Panc1 (cell line): Measurements from ENCODE around the gene OTOP2. TPM values are rescaled to one million over a fixed set of nuclear protein-coding genes. Genes with fewer than 3 reads are reported as not detected.
A peak's percentile ranks its signal among the peaks of the same experiment; 100 is the strongest.

Source experiments
- ATAC-seq: fragments of 200-7000 bp; cut with Tn5 transposase; 2 replicates; pipeline ENCODE4 v1.9.1; 2020; ENCODE audit warnings: mild to moderate bottlenecking, moderate library complexity
- BruUV-seq: library from RNA; stranded (reverse); fragments of 400-500 nt; replicated peaks from 2 replicates; lab custom pipeline; 2021; lab: Mats Ljungman, UMichigan
- CTCF ChIA-PET: fragments of 300-600 bp; sonication (Branson Sonifier 250); formaldehyde crosslinking; loops from one replicate; lab custom pipeline; 2022; ENCODE audit warnings: antibody characterized with exemption; lab: Charles Lee
- POLR2A ChIA-PET: fragments of 300-600 bp; sonication (Branson Sonifier 250); formaldehyde crosslinking; loops from one replicate; lab custom pipeline; 2022; ENCODE audit warnings: antibody characterized with exemption; lab: Charles Lee
- DNase-seq: peaks from one replicate; pipeline ENCODE4 v3.0.0-alpha.2; 2010; ENCODE audit warnings: low read depth, low spot score
- H3K27ac ChIP-seq: 2 replicates; pipeline ENCODE4 v1.5.1; 2011; ENCODE audit warnings: mild to moderate bottlenecking, low read length, inconsistent platforms
- H3K27me3 ChIP-seq: fragments of 200-500 bp; sonication (Bioruptor generic); 2 replicates; pipeline ENCODE4 v1.6.0; 2014; ENCODE audit warnings: low read length, inconsistent platforms; ENCODE audit not compliant: control insufficient read depth, insufficient read depth
- H3K36me3 ChIP-seq: fragments of 200-500 bp; sonication (Bioruptor generic); 2 replicates; pipeline ENCODE4 v1.5.1; 2014; ENCODE audit warnings: inconsistent platforms, mild to moderate bottlenecking, low read length, moderate library complexity; ENCODE audit not compliant: control insufficient read depth, insufficient read depth
- H3K4me1 ChIP-seq: 2 replicates; pipeline ENCODE4 v1.5.1; 2011; ENCODE audit warnings: inconsistent platforms, mild to moderate bottlenecking, low read length, moderate library complexity; ENCODE audit not compliant: control insufficient read depth, insufficient read depth
- H3K4me3 ChIP-seq, 2 experiments: 2 replicates each; pipeline ENCODE4 v1.5.1; 2011 to 2012; ENCODE audit warnings: low read depth in 2 of 2, low read length in 2 of 2, mild to moderate bottlenecking in 2 of 2, inconsistent platforms in 1 of 2, moderate library complexity in 1 of 2
- H3K9me3 ChIP-seq: fragments of 200-500 bp; sonication (Bioruptor generic); 2 replicates; pipeline ENCODE4 v1.5.1; 2014; ENCODE audit warnings: low read depth, mild to moderate bottlenecking, inconsistent platforms, low read length, moderate library complexity; ENCODE audit not compliant: control insufficient read depth, insufficient read depth
- CTCF ChIP-seq: fragments of 450-650 bp; IDR thresholded peaks from 2 replicates; pipeline ENCODE4 v1.5.1; 2017; ENCODE audit warnings: mild to moderate bottlenecking
- POLR2AphosphoS5 ChIP-seq: IDR thresholded peaks from 2 replicates; pipeline ENCODE4 v1.6.1; 2012; ENCODE audit warnings: mild to moderate bottlenecking, low read depth, low read length, moderate library complexity
- SIN3A ChIP-seq: IDR thresholded peaks from 2 replicates; pipeline ENCODE4 v1.6.1; 2012; ENCODE audit warnings: low read depth, mild to moderate bottlenecking, low read length, moderate library complexity, borderline replicate concordance; ENCODE audit not compliant: insufficient read depth
- TCF7L2 ChIP-seq: IDR thresholded peaks from 2 replicates; pipeline ENCODE4 v1.6.1; 2011; ENCODE audit warnings: mild to moderate bottlenecking, low read depth, low read length, inconsistent platforms
- in situ Hi-C: cut with HindIII; loops from 2 replicates; pipeline ENCODE4 v1.10.0; 2016; ENCODE audit warnings: low sequenced_read_pairs, low pct_unique_long_range_greater_than_20kb
- intact Hi-C: fragments of 100-400 bp; cut with micrococcal nuclease; formaldehyde crosslinking; loops from one replicate; pipeline ENCODE4 v1.10.0; 2022; ENCODE audit not compliant: unreplicated experiment
- total RNA-seq: library from RNA; stranded (reverse); gene quantifications from one replicate; pipeline ENCODE4 v1.2.1, GENCODE V29; 2021; ENCODE audit not compliant: unreplicated experiment
- TF ChIP-seq, protein P1 (sequence below), 2 experiments: IDR thresholded peaks; 2 replicates each; pipeline ENCODE4 v1.6.1; 2011 to 2012; ENCODE audit warnings: low read depth in 2 of 2, control low read depth in 1 of 2, low read length in 1 of 2, mild to moderate bottlenecking in 1 of 2, moderate library complexity in 1 of 2; ENCODE audit not compliant: insufficient read depth in 1 of 2

The OTOP2 gene
- total RNA-seq, 1 experiment from 2014 or later, result not detected

- DNase-seq (no peak), ATAC-seq (peak; percentile 27; the same call in 1 of the 2 replicates)
- Histone ChIP-seq H3K9me3 (no peaks in the 10 kb centered on the region), H3K27ac (no peak overlapping the region), H3K36me3 (no peaks in the 10 kb centered on the region), H3K4me1 (no peaks in the 10 kb centered on the region), H3K27me3 (no peaks in the 10 kb centered on the region; the same call in 1 of the 2 replicates), H3K4me3 (no peak overlapping the region)
- BruUV-seq, result no TSS peak
- in situ Hi-C loops, result no loop called here
- intact Hi-C loops, result no loop called here
- ChIA-PET CTCF (no interaction called here), POLR2A (interaction anchor here (0.6 kb wide), 1 partner anchor 14 kb away, joined by 6 read pairs; no protein-coding TSS in a partner anchor)
- TF ChIP-seq TCF7L2, result no peak
- TF ChIP-seq POLR2AphosphoS5, result no peak
- TF ChIP-seq SIN3A, result no peak
- TF ChIP-seq, protein P1, sequence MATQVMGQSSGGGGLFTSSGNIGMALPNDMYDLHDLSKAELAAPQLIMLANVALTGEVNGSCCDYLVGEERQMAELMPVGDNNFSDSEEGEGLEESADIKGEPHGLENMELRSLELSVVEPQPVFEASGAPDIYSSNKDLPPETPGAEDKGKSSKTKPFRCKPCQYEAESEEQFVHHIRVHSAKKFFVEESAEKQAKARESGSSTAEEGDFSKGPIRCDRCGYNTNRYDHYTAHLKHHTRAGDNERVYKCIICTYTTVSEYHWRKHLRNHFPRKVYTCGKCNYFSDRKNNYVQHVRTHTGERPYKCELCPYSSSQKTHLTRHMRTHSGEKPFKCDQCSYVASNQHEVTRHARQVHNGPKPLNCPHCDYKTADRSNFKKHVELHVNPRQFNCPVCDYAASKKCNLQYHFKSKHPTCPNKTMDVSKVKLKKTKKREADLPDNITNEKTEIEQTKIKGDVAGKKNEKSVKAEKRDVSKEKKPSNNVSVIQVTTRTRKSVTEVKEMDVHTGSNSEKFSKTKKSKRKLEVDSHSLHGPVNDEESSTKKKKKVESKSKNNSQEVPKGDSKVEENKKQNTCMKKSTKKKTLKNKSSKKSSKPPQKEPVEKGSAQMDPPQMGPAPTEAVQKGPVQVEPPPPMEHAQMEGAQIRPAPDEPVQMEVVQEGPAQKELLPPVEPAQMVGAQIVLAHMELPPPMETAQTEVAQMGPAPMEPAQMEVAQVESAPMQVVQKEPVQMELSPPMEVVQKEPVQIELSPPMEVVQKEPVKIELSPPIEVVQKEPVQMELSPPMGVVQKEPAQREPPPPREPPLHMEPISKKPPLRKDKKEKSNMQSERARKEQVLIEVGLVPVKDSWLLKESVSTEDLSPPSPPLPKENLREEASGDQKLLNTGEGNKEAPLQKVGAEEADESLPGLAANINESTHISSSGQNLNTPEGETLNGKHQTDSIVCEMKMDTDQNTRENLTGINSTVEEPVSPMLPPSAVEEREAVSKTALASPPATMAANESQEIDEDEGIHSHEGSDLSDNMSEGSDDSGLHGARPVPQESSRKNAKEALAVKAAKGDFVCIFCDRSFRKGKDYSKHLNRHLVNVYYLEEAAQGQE (IDR thresholded peaks at IDR 0.05; ENCODE audit: insufficient read depth in 1 of 2, low read depth in 2 of 2, low read length in 1 of 2), result no peak
- no peak for TF ChIP-seq CTCF
Observed at GRCh38 chr17:74882517-74883240, 41.4 kb upstream of the OTOP2 start.

DNA sequence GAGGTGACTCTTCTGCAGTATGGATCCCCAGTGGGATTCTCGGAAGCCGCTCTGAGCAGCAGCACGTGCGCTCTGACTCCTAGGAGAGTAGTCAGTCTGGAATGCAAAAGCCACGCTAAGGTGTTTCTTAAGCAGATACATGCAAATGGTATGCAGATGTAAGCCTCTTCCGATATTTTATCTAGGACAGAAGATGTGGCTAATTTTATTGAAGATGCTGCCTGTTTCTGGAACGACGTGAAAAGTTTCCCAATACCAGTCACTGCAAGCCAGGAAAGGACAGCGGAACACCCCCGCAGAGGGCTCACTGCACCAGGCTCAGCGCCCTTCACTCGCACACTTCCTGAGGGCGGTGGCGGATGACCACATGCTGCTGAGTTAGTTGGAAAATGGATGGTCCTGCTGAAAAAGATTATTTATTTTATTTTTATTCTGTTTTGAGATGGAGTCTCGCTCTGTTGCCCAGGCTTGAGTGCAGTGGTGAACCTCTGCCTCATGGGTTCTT, 40.8 kb upstream of the OTOP2 start:
- ChIA-PET POLR2A (no interaction called here), CTCF (no interaction called here)
- Histone ChIP-seq H3K36me3 (no peaks in the 10 kb centered on the region), H3K27me3 (no peaks in the 10 kb centered on the region; the same call in 1 of the 2 replicates), H3K27ac (no peak overlapping the region), H3K4me3 (no peak overlapping the region), H3K4me1 (no peaks in the 10 kb centered on the region), H3K9me3 (no peaks in the 10 kb centered on the region)
- DNase-seq (no peak), ATAC-seq (no peak)
- in situ Hi-C loops (no loop called here), intact Hi-C loops (no loop called here)
- TF ChIP-seq POLR2AphosphoS5 (no peak), TCF7L2 (no peak)
- TF ChIP-seq, protein P1 (IDR thresholded peaks at IDR 0.05; ENCODE audit: insufficient read depth in 1 of 2, low read depth in 2 of 2, low read length in 1 of 2), result no peak
- BruUV-seq, result no TSS peak
